CD4-positive, alpha-beta T cell treated with Interleukin-15 for 1 hour (primary cell): Measurements from ENCODE around the gene CORO7.

Experiments used
- DNase-seq: peaks from one replicate; pipeline ENCODE4 v3.0.0-alpha.2; 2020

CORO7 gene

DNA sequence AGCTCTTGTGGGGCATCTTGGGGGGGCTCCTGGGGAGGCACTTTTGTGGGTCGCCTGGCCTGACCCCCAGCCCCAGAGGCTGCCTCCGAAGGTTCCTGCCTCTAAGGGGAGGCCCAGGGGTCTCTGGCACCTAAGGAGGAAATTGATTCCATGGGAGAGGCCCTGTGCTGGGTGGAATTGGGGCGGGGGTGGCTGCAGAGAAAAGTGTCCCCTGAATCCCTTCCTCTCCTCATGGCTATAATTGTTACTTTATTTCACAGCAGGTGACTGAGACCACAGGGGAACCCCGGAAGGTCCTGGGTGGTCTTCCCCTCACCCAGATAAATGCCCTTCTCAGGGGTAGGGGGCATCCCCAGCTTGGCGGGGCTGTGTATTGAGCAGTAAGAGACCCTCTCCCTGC lies 97.4 kb downstream of the CORO7 start:
- DNase-seq, result no peak

GRCh38 chr16:4318451-4318910 lies 97.9 kb downstream of the CORO7 start:
- DNase-seq, result no peak

- DNase-seq, result no peak
Observed at GRCh38 chr16:4317532-4318450, 98.6 kb downstream of the CORO7 start.

GRCh38 chr16:4316864-4317531 lies 99.4 kb downstream of the CORO7 start:
- no peak for DNase-seq

- DNase-seq, result no peak
Observed at GRCh38 chr16:4316108-4316863, 100.1 kb downstream of the CORO7 start.

- DNase-seq, result peak; percentile 34
Observed at GRCh38 chr16:4315186-4316107, 100.9 kb downstream of the CORO7 start, which contains the start of gene GLIS2. Gene GLIS2, plus strand, starts transcription at chr16:4316067. Its CDS starts 16,214 bp downstream, at chr16:4332281.

- no peak for DNase-seq
Observed at GRCh38 chr16:4314532-4315185, 101.7 kb downstream of the CORO7 start.

- DNase-seq, result no peak
Observed at GRCh38 chr16:4313563-4314531, 102.5 kb downstream of the CORO7 start.

DNA sequence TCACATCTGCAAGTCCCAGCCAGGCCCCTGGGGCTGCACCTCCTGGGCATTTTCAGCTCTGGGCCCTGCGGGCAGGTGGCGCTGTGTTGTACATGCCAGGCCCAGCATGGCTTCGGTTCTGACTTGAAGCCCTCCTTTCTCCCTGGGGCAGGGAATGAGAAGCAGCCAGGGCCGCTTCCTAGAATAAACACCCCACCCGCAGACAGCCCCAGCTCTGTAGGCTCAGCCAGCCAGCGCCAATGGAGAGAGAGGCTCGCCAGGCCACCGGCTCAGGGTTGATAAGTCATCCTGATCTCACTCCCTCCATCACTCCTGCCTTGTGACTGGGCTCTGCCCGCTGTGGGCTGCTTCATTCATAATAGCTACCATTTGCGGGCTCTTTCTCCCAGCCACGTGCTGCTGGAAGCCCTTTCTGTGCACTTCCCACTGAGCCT lies 106.5 kb downstream of the CORO7 start:
- DNase-seq, result peak; percentile 67

GRCh38 chr16:4309102-4309832 lies 107.1 kb downstream of the CORO7 start:
- DNase-seq, result no peak

GRCh38 chr16:4307215-4308037 lies 109.0 kb downstream of the CORO7 start:
- peak; percentile 98 for DNase-seq

DNA sequence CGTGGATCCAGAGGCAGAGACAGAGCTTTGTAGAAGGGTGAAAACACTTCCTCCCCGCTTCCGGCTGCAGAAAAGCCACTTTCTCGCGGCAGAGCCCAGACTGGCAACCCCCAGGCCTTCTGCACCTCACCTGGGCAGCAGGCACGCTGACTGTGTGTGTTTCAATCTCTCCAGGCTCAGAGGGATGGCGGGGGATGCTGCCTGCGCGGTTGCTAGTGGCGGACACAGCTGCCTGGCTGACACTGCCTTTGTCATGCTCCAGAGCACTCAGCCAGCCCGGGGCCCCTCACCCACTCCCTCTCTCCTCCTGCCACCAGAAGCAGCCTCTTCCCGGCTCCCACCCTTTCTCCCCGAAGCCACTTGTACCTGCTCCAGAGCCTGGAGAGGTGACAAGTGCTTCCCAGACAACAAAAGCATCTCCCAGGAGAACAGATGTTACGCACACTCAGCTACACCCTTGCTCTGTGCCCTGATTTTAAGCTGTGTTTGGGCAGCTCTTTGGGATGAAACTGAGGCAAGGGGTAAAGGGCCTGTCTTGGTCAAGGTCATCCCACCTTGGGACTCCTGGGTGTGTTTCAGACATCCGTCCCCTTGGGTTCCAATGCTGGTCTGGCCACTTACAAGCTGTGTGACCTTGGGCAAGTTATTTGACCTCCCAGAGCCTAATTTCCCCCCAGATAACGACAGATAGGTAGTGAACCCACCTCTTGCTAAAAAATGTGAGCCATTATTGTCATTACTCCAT lies 109.8 kb downstream of the CORO7 start:
- DNase-seq, result peak; percentile 61
